ENCODE results near the gene THRSP.
"Not testable (repeated sequence)": the region's sequence is repeated elsewhere in the genome, so short reads cannot be mapped to it uniquely, and the experiment has no call there.

THRSP gene, protein sequence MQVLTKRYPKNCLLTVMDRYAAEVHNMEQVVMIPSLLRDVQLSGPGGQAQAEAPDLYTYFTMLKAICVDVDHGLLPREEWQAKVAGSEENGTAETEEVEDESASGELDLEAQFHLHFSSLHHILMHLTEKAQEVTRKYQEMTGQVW

DNA sequence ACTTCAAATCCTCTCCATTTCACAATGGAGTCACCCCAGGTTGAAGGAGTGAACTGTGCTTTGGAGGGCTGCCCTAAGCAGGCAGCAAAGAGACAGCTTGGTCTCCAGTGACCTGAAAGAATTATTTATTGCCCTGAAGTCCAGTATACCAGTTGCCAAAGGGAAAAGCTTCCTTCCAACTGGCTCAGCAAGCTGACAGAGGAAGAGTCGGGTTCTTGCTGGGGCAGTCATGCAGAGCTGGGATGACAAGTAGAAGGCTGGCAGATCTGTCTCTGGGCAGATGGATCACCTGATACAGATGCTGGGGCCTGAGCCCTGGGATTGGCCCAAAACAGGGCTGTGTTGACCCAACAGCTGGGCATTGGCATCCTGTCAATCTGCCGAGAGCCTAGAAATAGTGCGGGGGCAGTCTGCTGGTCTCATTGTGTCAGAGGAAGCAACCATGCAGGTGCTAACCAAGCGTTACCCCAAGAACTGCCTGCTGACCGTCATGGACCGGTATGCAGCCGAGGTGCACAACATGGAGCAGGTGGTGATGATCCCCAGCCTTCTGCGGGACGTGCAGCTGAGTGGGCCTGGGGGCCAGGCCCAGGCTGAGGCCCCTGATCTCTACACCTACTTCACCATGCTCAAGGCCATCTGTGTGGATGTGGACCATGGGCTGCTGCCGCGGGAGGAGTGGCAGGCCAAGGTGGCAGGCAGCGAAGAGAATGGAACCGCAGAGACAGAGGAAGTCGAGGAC, at the start of gene THRSP:
Gene THRSP, plus strand, starts transcription at position 422 of the 742 bp plus-strand sequence. Its CDS starts 21 bp downstream, at position 443.
- no peak for DNase-seq (ENCODE audit: low spot score)

DNA sequence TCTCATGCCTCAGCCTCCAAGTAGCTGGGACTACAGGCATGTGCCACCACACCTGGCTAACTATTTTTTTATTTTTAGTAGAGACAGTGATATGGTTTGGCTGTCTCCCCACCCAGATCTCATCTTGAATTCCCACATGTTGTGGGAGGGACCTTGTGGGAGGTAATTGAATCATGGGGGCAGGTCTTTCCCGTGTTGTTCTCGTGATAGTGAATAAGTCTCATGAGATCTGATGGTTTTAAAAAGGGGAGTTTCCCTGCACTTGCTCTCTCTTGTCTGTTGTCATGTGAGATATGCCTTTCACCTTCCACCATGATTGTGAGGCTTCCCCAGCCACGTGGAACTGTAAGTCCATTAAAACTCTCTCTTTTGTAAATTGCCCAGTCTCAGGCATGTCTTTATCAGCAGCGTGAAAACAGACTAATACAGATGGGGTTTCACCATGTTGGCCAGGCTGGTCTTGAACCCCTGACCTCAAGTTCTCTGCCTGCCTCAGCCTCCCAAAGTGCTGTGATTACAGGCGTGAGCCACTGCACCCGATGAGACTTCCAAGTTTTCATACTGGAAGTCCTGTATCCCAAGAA, 48.6 kb upstream of the THRSP start:
- DNase-seq (ENCODE audit: low spot score): not testable (repeated sequence)

DNA sequence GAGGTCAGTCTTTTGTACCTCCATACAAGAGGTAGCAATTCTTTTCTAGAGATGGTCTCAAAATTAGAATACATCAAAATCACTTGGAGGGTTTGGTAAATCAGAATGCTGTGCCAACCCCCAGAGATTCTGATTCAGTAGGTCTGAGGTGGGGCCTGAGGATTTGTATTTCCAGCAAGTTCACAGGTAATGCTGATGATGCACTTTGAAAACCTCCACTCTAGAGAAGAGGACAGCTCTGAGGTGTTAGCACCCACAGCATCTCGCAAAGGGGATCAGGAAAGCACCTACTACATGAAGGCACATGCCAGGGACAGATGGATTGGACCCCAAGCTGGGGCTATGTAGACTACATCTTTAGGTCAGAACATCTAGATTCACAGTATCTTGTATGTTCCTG, 47.8 kb upstream of the THRSP start:
- DNase-seq (ENCODE audit: low spot score): no peak

DNA sequence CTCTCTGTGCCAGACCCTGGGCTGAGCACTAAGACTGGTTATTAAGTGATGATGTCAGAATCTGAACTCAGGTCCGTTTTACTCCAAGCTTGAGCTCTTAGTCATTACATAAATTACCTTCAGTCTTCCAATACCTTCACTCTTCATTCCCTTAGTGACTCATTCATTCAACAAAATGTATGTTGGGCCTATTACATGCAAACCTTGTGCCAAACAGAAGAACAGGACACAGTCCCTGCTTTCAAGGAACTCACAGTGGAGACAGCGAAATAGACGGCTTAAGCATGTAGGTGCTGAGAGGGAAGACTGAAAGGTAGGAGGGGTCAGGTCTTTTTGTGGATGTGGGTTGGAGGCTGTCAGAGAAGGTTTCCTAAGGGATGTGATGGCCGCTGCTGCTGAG, 43.9 kb upstream of the THRSP start:
- DNase-seq (ENCODE audit: low spot score): no peak

DNA sequence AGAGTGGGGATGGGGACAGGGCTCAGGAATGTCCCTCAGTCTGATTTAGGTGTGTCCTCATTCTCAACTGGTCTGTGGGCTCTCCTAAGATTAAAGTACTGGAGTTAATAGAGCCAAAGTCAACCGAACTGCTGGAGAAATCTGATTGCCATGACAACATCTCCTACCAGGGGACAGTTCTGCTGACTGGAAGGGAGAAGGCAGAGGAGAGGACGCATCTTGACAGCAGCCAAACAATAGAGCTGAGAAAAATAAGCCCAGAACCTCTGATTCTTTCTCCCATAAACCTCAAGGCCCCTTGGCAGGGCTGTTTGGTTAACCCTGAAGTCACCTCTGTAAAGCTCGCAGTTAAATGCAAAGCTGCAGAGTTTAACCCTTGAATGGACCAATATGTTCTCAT, 43.4 kb upstream of the THRSP start:
- no peak for DNase-seq (ENCODE audit: low spot score)

DNA sequence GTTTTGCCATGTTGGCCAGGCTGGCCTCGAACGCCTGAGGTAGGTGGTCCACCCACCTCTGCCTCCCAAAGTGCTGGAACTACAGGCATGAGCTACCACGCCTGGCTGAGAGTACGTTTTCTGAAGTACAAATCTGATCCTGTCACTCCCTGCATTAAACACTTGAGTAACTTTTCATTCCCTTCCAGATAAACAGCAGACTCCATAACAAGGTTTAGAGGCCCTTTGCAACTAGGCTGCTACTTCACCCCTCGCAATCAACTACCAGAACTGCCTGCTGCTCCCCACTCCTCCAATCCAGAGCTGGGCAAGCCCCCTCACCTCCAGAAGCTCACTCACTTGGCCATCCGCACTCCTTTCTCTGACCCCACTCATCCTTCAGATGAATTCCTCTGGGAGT, 42.0 kb upstream of the THRSP start:
- no peak for DNase-seq (ENCODE audit: low spot score)

DNA sequence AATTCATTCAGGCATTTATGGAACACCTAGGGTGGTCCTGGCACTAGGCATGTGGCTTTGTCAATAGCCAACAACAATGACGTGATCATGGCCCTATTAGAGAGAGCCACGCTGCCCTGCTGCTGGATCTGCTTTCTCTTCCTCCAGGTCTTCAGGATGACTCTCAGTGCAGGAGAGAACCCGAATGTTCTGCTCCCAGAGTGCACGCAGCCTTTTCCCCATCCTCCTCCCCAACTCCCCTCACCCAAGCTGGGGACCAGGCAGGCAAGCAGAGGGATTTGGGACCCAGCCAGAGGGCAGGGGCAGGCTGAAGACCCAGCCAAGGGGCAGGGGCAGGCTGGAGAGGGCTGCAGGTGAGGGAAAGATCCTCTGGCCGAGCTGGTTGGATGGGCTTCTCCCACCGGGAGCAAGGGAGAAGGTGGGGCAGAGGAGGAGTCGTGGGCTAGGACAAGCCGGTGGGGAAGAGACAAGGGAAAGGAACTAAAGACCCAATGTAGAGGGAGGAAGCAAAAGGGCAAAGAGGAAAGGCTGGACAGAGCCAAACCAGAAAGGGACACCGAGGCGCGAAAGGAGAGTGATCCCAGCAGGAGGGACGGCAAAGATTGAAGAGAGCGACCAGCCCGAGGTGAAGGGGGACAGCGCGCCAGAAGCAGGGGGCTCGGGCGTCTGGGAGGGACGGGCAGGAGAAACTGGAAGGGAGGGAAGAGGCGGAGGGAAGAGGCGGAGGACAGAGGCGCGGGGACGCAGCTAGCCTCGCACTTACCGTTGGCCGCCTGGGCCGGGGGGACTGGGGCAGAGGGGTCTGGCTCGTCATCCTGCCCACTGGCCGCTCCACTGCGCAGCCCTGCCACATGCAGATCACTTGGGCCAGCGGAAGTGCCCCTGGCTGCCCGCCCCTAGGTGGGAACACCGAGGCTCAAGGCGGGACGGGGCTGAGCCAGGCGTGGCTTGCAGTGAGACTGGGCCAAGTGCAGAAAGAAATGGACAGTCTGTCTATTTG, 41.0 kb upstream of the THRSP start, which contains the start of gene KCTD14:
Gene KCTD14, minus strand, starts transcription at position 880 of the 1,000 bp plus-strand sequence. Its CDS starts 27 bp downstream, at position 853.
- no peak for DNase-seq (ENCODE audit: low spot score)

DNA sequence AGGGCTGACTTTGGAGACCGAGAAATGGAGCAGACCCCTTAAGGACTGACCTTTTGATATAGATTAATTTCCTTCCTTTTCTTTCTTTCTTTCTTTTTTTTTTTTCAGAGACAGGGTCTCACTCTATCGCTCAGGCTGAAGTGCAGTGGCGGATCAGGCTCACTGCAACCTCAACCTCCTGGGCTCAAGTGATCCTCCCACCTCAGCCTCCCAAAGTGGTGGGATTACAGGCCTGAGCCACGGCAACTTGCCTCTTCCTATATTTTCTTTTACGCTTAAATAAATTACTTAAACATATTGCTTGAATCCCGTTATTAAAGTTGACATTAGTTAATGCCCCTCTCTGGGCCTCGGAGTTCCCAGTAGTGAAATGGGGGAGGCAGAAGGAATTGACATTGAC, 40.2 kb upstream of the THRSP start:
- no peak for DNase-seq (ENCODE audit: low spot score)

DNA sequence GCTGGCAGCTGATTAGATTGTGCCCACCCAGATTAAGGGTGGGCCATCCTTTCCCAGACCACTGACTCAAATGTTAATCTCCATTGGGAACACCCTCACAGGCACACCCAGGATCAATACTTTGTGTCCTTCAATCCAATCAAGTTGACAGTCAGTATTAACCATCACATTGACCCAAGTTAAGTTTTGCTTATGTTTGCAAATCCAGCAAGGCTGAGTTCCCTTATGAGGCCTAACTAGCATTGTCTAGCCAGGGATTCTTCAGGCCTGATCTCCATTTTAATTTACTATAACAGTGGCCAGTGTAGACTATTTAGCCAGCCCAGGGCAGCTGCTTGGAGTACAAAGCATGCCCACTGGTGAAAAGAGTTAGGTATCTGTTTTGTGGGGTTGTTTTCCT, 38.3 kb upstream of the THRSP start:
- DNase-seq (ENCODE audit: low spot score): no peak

DNA sequence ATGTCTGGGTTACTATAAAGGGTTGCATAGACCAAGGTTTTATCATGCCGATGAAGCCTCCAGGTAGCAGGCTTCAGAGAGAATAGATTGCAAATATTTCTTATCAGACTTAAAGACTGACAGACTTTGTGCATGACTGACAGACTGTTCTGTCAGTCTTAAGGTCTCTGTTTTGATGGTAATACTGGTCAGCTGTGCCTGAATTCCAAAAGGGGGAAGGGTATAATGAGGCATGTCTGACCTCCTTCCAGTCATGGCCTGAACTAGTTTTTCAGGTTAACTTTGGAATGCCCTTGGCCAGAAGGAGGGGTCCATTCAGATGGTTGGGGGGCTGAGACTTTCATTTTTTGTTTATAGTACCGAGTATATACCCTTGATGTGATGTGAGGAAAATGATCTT, 35.9 kb upstream of the THRSP start:
- no peak for DNase-seq (ENCODE audit: low spot score)

DNA sequence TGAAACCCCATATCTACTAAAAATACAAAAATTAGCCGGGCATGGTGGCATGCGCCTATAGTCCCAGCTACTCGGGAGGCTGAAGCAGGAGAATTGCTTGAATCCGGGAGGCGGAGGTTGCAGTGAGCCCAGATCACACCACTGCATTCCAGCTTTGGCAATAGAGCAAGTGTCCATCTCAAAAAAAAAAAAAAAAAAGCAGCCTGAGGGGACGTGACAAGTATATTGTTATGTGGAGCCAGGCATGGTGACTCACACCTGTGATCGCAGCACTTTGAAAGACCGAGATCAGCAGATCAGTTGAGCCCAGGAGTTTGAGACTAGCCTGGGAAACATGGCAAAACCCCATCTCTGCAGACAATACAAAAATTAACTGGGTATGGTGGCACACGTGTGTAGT, 35.2 kb upstream of the THRSP start:
- DNase-seq (ENCODE audit: low spot score): not testable (repeated sequence)

DNA sequence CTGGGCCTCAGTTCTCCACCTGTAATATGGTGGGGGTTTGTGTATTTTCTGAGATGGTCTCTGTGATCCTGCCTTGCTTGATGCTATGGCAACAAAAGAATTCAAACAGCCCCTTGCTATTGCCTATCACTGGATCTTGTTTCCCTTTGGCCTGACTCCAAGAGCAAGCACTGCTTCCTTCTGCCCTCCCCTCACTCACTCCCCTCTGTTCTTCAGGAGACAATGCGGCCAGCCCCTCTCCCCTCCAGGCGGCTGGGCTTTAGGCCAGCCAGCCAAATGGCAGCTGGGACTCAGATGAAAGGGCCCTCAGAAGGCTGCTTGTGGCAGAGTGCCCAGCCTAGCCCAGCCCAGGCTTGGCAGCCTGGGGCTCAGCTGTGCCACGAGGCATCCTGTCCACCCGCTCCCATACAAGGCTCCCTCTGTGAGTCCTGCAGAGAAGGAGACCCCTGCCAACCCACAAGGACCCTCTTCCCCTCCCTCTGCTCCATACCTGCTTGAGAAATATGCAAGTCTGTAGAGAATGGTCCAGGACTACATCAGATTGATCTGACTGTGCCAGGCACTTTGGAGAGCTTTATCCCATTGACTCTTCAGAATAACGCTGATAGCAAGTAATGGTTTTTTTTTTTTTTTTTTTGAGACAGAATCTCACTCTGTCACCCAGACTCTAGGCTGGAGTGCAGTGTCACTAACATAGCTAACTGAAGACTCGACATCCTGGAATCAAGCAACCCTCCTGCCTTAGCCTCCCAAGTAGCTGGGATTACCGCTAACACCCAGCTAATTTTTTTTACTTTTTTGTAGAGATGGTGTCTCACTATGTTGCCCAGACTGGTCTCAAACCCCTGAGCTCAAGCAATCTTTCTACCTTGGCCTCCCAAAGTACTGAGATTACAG, 33.0 kb upstream of the THRSP start:
- DNase-seq (ENCODE audit: low spot score): no peak

DNA sequence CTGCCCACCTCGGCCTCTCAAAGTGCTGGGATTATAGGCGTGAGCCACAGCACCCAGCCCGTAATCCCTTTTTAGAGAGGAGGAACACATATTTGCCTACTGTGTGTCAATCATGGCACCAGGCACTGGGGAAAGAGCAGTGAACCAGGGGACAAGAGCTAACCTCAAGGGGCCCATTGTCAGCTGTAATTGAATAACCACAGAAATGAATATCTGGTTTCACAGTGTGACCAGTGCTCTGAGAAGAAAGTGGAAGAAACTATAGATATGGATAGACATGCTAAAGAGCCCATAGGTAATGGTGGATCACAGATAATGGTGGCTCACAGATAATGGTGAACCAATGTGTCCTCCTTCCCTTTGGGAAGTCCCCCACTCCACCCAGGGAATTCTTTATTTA, 32.0 kb upstream of the THRSP start:
- no peak for DNase-seq (ENCODE audit: low spot score)

DNA sequence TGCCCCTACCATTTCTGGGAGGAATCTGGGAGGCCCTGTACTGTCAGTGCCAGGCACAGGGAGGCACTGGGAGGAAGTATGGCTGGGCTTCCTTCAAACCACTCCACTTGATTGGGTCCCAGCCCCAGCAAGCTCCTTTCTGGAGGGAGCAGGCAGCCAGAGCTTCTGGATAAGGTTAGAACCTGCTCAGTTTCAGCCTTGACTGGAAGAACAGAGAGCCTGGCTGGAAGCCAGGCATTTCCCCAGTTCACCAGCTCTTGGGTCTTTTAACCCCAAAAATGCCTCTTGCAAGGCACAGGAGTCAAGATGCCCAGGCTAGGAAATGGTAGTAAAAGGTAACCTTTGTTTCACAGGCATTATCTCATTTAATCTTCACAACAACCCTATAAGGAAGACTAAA, 31.6 kb upstream of the THRSP start:
- no peak for DNase-seq (ENCODE audit: low spot score)

DNA sequence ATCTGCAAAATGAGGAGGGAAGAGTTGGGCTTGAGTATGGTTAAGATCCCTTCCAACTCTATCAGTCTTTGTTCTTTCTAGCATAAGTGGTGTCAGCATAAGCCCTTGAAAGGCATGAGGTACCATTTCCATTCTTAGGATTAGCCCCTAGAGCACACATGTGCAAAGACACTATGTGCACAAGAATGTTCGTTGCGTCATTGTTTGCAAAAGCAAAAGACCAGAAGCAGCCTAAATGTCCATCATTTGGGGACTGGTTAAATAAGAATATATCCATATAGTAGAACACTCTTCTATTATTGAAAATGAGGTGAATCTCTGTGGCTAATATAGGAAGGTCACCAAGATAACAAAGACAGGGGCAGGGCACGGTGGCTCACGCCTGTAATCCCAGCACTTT, 30.6 kb upstream of the THRSP start:
- DNase-seq (ENCODE audit: low spot score): no peak

DNA sequence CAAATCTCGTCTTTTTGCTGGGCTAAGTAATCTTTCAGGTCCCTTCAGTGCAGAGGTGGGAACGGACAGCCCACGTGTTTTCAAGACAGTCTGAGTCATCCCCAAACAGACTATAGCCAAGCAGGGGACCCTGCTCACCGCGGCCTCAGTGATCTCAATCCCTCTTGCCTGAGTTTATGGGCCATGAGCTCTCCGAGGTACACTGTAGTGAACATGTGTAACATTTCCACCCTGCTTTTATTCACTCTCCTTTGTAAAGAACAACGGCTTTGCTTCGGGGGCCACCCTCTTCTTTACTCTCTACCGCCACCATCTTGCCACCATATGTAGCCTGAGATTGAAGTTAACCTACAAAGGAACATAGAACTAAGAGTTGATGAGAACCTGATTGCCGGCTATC, 29.0 kb upstream of the THRSP start:
- DNase-seq (ENCODE audit: low spot score): no peak

DNA sequence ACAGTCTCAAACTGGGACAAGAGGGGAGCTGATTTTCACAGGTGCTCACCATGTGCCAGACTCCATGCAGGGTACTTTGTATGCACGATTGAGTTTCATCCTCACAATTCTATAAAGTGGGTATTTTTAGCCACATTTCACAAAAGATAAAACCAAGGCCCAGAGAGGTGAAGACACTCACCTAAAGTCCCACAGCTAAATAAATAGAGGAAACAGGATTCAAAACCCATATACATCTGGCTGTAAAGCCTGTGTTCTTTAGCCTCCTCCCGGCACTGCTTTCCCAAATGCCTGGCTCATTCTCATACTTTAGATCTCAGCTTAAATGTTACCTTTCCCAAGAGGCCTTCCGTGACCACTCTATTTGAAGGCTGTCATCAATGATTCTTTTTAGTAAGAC, 27.3 kb upstream of the THRSP start:
- DNase-seq (ENCODE audit: low spot score): no peak

DNA sequence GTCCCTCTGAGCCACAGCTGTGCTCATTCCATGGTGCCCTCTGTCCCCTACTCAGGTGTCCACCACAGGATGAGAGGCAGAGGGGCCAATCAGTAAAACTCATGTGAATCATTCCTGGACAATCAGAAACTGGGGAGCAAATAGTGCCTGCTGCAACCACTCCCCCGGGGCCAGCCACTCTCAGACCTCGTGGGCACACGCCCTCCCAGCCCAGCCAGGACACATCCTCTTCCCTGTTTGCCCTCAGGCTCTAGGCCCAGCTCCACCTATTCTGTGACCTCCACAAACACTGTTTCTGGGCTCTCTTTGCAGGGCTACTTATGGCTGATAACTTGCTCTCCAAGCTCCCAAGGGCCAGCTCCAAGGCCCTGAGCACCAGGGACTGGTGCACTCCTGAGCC, 26.6 kb upstream of the THRSP start:
- no peak for DNase-seq (ENCODE audit: low spot score)

DNA sequence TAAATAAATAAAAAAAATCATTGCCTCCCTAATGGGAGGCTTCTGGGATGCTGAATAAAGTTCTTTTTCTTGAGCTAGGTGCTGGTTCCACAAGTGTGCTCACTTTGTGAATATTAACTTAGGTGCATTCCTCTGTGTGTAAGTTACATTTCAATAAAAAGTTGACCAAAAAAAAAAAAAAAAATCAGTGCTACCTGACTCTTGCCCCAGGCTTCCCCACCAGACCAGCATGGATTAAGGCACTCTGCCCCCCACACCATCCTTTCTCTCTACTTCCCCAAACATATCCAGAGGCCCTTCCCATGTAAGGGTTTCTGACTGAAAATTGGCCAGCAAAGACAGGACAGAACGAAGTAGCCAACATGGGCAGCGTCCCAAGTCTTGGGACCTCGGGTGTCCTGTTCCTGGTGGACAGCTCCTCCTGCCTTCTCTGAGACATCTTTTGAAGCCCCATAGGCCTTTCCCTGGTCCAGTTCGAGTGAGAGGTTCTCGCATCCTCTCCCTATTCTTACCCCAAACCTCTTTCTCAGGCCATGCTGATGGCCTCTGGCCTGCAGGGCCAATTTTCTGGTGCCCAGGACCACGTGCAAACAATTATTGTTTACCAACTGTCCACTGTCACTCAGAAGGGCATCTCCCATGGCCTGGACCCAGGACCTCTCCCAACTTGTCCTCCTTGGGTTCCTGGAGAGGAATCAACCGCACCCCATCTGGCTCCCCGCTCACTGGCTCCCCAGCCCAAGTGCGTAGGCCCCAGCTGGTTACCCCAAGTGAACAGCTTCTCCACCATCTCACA, 25.6 kb upstream of the THRSP start:
- no peak for DNase-seq (ENCODE audit: low spot score)

DNA sequence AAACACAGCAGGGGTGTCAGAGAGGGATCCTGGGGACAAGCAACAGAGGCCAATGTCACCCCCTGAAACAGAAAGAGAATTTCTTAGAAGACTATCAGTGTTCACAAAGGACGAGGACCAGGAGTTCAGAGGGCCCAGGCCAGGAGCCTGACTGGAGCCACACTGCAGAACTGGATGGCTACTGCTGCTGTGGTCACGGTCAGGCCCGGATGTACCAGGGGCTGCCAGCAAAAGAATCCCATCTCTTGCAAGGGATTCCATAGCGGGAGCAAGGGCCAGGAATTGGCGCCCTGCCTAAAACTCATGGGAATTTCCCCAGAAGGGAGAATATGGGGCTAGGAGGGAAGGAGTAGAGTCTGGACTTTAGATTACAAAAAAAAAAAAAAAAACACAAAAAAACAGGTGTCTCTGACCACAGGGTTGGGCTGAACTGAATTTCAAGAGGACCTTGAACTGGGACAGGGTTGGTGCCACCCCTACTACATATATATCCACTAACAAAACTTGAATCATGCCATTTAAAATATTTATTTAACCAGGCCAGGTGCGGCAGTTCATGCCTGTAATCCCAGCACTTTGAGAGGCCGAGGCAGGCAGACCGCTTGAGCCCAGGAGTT, 24.9 kb upstream of the THRSP start:
- no peak for DNase-seq (ENCODE audit: low spot score)
